Measurements from ENCODE around the gene PDGFRB.

Gene PDGFRB

DNA sequence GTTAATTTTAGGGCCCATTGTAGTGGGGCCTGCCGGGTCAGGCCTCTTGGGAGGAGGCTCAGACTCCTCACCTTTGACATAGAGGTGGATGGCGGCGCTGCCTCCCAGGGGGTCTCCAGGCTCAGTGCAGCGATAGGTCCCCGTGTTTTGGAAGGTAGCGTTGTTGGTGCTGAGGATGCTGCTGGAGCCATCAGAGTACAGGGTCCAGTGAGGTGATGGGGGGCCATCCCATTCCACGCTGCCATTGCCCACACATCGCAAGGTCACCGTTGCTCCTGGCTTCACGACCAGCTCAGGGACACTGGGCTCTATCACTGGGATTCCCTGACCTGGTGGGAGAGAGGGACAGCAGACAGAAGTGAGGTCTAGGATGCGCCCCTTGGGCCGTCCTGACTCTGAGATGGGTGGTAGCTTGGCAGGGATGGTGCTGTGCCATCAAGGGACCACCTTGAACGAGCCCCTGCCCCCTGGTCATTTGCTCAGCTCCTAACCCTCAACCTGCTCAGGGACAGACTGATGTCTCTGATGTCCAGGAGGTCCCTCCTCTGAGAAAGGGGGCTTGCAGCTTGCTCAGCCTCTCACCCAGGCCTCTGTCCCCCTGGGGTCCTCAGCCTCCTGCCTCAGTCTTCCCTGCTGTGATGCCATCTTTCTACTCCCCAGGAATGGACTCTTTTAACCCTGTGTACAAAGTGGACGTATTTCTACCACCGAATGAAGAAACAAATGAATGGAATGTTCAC, 74.8 kb downstream of the PDGFRB start:
- DNase-seq, result no peak

DNA sequence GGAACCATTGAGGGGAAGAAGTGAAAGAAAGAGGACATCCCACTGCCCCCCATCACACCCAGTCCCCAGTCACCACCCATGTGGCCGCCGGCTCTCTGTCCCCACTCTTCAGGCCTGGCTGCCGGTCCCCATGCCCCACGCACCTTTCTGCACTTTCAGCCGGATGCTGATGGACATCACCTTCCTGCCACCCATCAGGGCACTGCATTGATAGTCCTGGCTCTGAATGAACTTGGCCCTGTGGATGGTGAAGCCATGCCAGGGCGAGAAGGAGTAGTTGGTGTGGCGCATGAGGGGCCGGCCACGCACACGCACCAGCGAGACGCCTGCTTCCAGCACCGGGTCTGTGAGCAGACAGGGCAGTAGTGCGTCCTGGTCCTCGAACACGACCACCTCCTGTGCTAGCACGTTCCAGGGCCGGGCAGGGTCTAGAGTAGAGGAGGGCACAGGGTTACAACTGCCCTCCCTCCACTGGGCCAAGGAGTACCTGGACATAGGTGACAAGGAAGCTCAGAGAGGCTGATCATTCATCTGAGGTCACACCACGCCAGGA, 75.7 kb downstream of the PDGFRB start:
- no peak for DNase-seq

DNA sequence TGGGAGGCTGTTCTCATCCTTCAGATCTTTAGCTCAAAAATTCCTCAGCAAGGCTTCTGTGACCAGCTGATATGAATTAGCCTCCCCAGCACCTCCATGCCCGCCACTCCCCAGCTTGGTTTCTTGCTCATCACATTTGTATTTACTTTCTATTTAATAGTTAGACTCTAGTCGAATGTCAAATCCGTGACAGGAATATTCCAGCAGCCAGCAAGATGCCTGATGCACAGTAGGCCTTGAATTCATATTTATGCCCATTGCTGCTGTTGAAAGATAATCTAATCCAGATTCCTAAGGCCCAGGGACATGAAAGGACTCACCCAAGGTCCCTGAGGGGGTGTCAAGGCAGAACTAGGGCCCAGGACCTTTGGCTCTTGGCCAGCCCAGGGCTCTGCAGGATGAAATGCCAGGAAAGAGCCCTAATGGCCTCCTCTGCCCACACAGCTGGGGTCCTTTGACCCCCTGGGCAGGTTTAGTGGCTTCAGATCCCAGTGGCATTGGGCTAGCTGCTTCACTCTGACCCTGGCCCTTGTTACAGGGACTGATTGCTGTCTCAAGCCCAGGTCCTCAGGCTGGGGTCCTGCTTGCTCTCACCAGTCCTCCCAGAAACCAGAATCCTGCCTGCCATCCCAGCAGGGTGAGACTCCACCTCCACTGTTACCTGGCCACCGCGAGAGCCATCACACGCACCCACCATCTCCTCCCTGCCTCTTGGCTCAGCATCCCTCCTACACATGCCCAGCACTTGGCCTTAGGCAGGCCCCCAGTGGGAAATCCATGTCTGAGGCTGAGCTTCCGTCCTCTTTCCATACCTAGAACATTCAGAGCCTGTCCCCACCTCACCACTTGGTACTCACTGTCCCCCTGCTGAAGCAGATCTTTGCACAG, 76.6 kb downstream of the PDGFRB start:
- no peak for DNase-seq

DNA sequence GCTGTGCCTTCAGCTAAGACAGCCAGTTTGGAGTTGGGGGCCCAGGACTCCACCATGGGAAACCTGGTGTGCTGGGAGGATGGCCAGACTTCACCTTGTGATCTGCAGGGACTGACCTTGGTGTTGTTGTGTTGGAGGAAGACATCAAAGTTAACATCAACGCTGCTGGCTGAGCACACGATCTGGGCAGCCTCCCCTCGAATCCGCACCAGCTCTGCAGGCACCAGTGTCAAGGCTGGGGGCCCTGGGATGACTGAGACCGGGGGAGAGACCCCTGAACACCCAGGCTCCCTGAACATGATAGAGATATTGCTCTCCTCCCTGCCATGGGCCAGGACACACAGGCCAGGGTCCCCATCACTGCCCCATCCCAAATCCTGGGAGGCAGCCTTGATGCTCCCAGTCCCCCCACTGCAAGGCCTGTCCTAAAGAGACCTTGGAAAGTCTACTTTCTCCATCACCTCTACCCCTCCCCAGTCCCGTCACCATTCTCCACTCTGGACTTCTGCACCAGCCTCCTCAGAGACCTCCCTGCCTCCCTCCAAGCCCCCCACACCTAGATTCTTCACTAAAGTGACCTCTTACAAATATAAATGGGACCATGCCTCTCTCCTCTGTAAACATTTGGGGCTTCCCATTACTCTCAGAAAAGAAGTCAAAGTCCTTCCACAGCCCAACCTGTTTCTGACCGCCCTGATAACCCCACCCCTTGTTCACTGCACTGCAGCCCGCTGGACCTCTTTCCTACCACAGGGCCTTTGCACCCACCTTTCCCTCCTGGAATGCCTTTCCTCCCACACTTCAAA, 77.4 kb downstream of the PDGFRB start:
- DNase-seq, result no peak

DNA sequence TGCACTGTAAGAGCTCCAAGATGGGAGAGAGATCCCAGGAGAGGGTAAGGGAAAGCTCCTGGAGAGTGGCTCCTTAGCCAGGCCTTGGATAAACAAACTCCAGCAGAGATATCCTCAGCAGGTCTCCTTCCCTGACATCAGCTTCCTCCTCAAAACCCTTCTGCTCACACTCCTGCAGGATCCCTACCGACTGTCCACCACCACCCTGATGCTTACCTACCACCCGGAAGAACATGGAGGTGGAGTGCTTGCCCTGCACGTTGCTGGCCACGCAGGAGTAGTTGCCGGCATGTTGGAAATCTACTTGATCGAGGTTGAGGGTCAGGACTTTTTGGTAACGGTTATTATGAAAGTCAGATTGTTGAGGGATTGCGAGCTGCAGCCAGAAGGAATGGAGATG, 78.6 kb downstream of the PDGFRB start:
- no peak for DNase-seq

DNA sequence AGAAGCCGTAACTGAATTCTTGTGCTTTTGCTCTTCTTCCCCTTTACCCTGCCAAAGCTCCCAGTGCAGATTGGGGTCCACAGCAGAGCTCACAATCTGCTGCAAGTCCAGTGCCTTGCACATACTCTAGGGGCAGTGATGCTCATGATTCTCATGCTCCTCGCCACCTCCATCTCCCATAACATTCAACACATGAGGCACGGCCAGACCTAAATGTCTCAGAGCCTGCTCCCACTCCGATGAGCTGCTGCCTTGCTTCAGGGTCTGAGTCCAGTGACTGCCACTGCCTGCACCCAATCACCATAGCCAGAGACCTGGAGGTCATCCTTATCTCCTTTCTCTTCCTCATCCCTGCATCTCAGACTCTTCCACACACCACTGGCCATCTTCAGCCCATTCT, 79.8 kb downstream of the PDGFRB start:
- no peak for DNase-seq

DNA sequence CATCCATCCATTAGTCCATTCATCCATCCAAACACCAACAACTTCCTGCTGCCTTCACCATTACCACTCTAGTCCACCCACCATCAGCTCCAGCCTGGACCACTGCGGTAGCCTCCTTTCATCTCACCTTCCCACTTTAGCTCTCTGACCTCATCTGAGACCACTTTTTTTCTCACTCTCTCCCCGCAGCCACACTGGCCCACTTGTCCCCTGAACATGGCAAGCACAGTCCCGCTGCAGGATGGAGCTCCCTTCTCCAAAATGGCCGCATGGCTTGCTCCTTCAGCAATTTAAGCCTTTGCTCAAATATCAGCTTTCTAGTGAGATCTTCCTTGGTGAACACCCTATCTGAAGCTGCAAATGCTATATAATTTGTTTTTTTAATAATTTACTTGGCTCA, 80.4 kb downstream of the PDGFRB start:
- no peak for DNase-seq

DNA sequence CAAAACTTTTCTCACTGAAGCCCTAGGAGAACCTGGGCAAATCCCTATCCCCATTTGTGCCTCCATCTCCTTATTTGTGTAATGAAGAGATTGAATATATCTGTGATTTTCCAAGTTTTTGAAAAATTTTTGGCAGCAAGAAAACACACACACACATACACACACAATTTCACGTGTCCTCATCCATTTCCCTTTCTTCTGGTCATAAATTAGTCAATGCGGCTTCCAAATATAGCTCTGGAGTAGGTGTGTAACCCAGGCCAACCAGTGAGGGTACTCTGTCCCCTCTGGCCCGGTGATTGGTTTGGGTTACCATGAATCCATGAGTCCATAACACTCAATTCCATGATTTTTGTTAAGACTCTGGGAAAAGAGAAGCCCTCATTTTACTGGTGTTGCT, 82.0 kb downstream of the PDGFRB start:
- DNase-seq, result no peak

DNA sequence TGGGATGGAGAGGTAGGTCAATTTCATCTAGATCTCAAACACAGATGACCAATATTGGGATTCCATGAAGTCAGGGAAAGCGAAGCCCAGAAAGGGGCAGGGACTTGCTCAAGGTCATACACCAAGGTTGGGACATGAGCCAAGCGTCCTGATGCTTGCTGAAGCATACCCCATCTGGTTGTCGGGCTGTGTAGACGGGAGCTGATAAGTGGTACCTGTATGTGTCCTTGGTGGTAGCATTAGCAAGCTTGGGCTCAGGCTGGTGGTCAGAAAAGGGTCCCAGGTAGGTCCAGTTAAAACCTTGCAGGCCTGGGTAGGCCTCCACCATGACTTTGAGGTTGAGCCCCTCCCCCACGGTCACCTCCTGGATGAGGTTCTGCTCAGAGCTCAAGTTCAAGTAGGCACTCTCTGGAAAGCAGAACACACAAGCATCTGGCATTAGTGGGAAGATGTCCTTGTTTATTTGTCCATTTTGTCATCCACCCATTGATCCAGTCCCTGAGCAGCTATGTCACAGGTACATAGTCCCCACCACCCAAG, 82.5 kb downstream of the PDGFRB start:
- DNase-seq, result no peak

DNA sequence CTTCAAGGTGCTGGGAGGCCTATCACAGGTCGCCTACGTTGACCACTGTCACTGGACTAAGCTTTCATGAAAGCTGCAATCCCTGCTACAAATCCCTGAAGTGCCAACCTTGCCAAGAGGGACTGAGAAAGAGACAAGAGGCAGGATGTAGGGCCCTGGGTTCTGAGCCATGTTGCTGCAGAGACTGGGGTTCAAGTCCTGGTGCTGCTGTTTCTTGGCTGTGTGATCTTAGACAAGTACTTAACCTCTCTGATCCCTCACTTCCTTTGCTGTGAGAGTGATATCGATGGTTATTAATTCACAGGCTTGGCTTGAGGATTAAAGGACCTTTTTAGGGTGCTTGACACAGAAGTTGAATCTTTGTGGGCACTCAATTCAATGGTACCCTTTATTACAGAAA, 84.8 kb downstream of the PDGFRB start:
- DNase-seq, result no peak

DNA sequence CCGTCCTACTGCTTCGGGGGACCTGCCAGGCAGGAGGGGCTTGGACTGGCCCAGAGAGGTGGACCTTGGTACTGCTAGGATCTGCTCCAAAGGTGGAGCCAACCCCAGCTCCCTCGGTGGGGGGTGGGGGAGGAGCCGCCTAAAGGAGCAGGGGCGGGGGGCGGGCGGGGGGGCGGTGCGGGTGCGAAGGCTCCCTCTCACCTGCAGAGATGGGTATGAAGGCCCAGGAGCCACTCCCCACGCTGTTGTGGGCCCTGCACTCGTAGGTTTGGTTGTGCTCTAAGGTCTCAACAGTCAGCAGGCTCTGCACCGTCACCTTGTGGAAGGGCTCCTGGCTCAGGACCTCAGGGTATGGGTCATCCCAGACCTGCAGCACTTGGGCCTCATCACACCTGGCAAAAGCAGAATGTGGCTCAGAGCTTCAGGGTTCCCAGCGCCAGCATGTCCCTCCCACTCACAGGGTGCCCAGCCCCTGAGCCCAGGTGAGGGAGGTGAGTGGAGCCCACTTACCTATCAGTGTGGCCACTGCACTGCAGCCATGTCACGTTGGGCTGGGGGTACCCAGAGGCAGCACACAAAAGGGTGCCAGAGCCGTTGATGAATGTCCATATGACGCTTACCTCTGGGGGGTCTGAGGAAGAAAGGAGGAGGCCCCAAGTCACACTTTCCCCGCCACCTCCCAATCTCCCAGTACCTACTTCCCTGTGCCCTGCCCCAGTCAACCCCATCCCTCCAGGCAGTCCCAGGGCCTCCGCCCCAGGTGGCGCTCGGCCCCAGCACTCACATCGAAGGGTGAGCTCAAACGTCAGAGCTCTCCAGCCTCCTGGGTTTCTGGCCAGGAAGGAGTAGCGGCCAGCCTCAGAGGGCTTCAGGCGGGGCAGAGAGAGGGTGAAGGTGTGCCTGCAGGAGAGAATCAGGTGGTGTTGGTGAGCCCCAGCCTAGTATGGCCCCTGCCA, 85.7 kb downstream of the PDGFRB start:
- DNase-seq, result no peak

DNA sequence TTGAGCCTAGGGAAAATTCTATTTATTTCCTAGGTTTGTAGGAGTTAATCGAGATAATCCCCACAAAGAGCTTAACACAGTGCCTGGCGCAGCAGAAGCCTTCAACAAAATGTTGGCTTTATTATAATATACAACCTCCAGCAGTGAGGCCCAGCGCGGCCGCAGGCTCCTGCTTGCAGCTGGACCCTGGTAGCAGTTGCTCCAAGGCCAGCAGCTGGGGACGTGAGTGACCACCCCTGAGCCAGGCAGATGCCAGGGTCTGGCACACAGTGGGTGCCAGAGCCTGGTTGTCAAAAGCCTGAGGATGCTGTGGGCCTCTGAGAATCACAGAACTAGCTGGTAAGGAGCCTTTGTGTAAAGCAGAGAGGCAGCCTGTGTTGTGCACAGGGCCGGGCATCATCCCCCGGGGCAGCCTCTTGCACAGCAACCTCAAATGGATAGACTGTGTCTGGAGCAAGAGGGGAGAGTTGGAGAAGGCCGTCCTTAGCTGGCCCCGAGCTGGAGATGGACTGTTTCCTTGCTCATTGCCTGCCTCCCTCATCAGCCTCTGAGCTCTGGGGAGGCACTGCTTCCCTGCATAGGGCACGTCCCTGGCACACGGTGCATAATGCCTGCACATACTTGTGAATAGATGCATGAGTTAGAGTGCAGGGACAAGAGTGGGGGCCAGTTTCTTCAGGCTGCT, 86.5 kb downstream of the PDGFRB start:
- no peak for DNase-seq

DNA sequence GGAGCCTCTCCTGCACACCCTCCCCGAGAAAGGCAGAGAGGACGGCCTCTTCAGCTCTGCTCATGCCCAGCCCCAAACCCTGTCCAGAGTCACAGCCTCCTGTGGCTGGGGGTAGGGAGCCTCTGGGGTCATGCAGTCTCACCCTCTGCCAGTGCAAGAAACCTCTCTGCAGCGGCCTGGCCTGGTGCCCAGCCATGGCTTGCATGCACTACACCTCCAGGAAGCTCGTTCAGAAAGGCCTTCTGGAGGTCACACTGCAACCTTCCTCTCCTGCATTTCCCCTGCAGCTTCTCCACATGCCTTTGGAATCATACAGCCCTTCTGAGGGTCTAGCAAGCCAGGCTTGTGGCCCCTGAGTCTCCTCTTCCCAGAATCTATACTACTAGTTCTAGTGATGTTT, 87.2 kb downstream of the PDGFRB start:
- no peak for DNase-seq

DNA sequence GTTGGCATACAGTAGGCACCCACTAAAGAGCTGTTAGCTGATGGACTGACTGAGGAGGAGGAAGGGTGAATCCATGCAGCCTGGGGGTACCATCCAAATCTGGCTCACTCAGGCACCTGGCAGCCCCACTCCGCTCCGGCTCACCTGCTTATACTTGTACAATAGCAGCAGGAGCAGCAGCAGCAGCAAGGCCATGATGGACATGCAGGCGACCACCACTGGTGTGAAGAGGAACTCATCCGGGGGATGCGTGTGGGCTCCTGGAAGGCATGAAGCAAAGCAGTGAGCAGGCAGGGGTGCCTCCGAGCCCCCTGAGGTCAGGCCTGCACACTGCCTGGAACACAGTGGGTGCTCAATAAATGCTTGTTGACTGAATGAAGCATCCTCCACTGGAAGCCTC, 87.6 kb downstream of the PDGFRB start:
- no peak for DNase-seq

DNA sequence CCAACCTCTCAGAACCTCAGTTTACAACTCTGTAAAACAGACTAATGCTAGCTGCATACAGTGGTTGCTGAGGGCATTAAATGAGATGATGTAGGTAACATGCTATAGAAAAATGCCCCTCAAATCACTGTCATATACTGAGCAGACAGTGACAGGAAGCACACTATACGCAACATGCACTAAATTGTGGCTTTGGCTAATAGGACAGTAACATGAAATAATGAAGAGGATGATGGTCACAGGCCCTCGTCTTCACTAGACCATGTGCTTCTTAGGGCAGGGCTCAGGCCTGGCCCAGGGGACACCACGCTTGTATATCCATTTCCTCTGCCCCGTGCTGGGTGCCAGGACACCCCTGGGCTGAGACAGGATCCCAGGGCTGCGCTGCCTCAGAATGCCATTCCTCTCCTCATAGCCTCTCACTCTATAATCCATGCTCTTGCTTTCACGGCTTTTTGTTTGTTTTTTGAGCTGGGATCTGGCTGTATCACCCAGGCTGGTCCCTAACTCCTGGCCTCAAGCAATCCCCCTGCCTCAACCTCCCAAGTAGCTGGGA, 88.2 kb downstream of the PDGFRB start:
- DNase-seq, result no peak

DNA sequence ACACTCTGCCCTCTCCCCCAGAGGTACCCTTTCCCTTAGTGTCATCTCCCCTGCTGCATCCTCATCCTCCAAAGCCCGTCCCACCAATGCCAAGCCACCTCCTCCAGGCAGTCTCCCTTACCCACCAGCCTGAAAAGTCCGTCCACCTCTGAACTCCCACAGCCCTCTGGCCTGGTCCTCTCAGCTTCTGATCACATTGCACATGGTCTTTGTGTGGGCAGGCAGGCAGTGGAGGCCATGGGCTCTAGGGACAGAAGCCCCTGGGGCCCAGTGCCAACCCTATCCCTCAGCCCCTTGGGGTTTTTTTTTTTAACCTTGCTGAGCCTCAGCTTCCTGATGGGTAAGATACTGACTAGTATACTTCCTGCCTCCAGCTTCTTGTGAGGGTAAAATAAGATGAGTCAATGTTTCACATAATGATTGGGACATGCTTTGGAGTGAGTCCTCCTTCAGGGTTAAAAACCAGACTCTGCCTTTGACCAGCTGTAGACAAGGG, 88.7 kb downstream of the PDGFRB start:
- no peak for DNase-seq

DNA sequence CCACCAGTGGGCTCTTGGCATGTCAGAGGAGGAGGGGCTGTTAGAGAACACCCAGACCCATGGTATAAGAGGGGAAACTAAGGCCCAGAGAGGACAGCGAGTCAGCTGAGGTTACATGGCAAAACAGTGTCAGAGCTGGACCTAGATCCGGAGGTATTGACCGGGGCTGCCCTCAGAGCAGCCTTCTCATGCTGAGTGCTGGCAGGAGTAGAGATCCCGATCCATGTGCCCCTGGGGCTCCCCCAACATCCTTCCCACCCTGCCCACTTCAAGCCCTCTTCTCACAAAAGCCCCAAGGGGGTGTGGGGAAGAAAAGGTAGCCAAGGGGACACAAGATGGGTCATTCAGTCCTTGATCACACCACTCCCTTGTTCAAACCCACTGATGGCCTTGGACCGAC, 89.2 kb downstream of the PDGFRB start:
- no peak for DNase-seq

DNA sequence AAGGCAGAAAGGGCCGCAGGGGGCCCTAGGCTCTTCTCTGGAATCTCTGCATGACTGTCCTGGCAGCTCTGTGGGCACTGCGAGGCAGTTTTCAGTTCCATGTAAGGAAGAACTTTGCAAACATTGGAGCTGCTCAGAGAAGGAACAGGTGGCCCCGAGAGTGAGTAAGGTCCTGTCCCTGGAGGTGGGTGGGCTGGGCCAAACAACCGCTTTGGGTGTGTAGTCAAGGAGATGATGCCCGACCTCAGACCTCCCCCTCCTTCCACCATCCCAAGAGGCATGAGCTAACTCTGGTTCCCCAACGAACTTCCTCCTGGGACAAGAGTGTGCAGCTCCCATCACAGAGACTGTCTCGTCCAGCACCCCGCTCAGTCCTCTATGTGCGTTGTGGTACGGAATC, 89.8 kb downstream of the PDGFRB start:
- no peak for DNase-seq

DNA sequence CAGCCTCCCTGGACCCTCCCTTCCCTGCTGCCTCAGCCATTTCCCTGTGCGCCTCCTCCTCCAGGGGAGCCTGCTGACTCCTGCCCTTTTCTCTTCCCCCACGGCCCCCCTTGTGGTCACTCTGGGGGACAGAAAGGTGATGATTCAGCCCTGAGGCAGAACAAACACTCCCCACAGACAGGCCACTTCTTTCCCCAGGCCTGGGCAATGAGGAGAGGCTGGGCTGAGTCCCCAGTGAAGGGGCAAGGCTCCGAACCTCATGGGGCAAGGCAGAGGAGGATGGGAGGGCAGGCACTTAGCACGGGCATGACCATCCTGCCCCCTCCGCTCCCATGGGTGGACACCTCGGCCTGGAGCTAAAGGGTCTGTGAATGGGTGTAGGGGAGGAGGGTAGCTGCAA, 90.3 kb downstream of the PDGFRB start:
- DNase-seq, result no peak

DNA sequence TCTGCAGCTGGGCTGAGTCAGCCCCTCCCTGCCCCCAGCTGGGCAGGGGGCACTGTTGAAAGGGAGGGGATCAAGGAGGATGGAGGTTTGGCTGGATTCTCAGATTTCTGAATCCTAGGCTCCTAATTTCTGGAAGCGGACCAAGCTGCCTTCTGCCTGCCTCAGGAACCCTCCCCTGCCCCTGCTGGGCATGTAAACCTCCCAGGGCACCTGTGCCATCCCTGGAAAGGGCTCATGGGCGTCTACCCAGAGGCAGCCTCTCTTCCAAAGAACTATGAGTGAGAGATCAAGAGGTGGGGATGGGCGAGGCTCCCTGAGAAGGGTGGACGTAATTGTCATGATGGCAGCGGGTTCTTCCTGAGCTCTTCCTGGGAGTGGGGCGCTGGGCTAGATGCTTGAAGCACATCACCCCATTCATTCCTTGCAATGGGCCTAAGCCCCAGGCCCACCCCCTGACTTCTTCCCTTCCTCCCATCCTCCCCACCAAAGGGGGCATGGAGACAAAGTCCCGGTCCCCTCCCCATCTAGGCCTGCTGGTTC, 90.9 kb downstream of the PDGFRB start:
- DNase-seq, result no peak
